Lower leg skin (tissue), 3 donors: ENCODE measurements around the gene IQCK.

Source experiments
- CTCF ChIP-seq, 3 donors: fragments of 450-650 bp; IDR thresholded peaks; one replicate each; pipeline ENCODE4 v1.5.1; 2016; ENCODE audit warnings: antibody characterized with exemption in 3 of 3, mild to moderate bottlenecking in 3 of 3, moderate library complexity in 2 of 3
- POLR2A ChIP-seq, 2 donors: fragments of 450-650 bp; IDR thresholded peaks; one replicate each; pipeline ENCODE4 v1.6.1; 2016 to 2017; ENCODE audit warnings: antibody characterized with exemption in 2 of 2, mild to moderate bottlenecking in 1 of 2, moderate library complexity in 1 of 2

DNA sequence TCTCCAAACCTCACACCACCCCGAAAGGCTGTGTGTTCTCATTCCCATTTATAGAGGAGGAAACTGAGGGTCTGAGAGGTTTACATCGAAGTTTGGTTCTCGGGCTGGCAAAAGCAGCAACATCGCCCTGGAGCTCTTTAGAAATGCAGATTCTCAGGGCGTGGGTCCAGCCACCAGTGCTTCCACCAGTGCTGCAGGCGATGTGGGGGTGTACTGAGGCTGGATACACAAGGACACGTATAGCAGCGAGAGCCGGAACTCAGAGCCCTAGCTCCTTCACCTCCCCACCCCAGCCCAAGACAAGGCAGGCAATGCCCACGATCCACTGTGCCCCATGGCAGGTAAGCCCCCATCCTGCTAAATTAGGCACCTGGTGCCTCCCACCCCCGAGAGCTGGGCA lies 160.7 kb downstream of the IQCK start:
- TF ChIP-seq POLR2A (IDR thresholded peaks at IDR 0.05) (no peak), CTCF (IDR thresholded peaks at IDR 0.05) (no peak)
